ENCODE data around the gene ATP8B2. TPM values are rescaled to one million over a fixed set of nuclear protein-coding genes. Genes with fewer than 3 reads are reported as not detected.
"Not testable (repeated sequence)": the region's sequence is repeated elsewhere in the genome, so short reads cannot be mapped to it uniquely, and the experiment has no call there.

The ATP8B2 gene
- total RNA-seq, 2 donors from 2014 or later: 190 to 291 TPM

- Histone ChIP-seq H3K27ac (no peak overlapping the region), H3K27me3 (replicated peaks; ENCODE audit: insufficient read depth) (no peaks in the 10 kb centered on the region), H3K36me3 (no peaks in the 10 kb centered on the region), H3K9me3 (no peaks in the 10 kb centered on the region), H3K4me3 (no peak overlapping the region), H3K4me1 (ENCODE audit: control insufficient read depth in 1 of 2, low read depth in 2 of 2) (no peaks in the 10 kb centered on the region)
- no peak for TF ChIP-seq CTCF (IDR thresholded peaks at IDR 0.05)
- no peak for ATAC-seq (ENCODE audit: insufficient number of reproducible peaks, low FRiP score, low read depth)
- no peak for DNase-seq (ENCODE audit: low spot score)
Observed at GRCh38 chr1:154361357-154361756, 36.0 kb downstream of the ATP8B2 start.

DNA sequence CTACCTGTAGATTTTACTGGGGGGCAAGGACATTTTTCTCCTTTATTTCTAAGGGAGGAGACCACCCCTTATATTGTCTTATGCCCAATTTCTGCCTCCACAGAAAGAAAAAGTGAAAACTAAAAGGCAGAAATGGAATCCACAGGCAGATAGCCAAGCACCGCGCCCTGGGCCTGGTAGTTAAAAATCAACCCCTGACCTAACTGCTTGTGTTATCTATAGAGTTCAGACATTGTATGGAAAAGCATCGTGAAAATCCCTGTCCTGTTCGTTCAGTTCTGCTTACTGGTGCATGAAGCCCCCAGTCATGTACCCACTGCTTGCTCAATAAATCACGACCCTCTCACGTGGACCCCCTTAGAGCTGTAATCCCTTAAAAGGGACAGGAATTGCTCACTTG, 46.1 kb downstream of the ATP8B2 start:
- no peaks in the 10 kb centered on the region for H3K4me1 ChIP-seq (ENCODE audit: control insufficient read depth in 1 of 2, low read depth in 2 of 2)
- DNase-seq (ENCODE audit: low spot score) (no peak), ATAC-seq (ENCODE audit: insufficient number of reproducible peaks, low FRiP score, low read depth) (no peak)
- no peaks in the 10 kb centered on the region for H3K36me3 ChIP-seq
- no peak overlapping the region for H3K4me3 ChIP-seq
- no peak overlapping the region for H3K27ac ChIP-seq
- no peaks in the 10 kb centered on the region for H3K9me3 ChIP-seq
- H3K27me3 ChIP-seq (replicated peaks; ENCODE audit: insufficient read depth): no peaks in the 10 kb centered on the region
- TF ChIP-seq CTCF (IDR thresholded peaks at IDR 0.05): no peak

GRCh38 chr1:154373777-154374357, 48.5 kb downstream of the ATP8B2 start:
- not testable (repeated sequence) for H3K36me3 ChIP-seq; H3K27me3 ChIP-seq (replicated peaks; ENCODE audit: insufficient read depth); H3K4me1 ChIP-seq (ENCODE audit: control insufficient read depth in 1 of 2, low read depth in 2 of 2); H3K9me3 ChIP-seq; H3K4me3 ChIP-seq; DNase-seq (ENCODE audit: low spot score); H3K27ac ChIP-seq; ATAC-seq (ENCODE audit: insufficient number of reproducible peaks, low FRiP score, low read depth)

DNA sequence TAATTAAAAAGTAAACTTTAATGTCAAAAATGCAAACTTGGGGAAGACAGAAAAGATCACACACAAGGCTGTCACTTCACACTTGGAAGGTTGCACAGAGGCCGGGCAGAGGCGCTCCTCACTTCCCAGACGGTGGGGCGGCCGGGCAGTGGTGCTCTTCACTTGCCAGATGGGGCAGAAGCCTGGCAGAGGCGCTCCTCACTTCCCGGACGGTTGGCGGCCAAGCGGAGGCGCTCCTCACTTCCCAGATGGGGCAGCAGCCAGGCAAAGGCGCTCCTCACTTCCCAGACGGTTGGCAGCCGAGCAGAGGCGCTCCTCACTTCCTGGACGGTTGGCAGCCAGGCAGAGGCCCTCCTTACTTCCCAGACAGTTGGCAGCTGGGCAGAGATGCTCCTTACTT, 54.0 kb downstream of the ATP8B2 start:
- no peak for TF ChIP-seq CTCF (IDR thresholded peaks at IDR 0.05)
- H3K4me3 ChIP-seq: no peak overlapping the region

GRCh38 chr1:154384650-154385489, 59.5 kb downstream of the ATP8B2 start:
- Histone ChIP-seq H3K27ac (no peak overlapping the region), H3K9me3 (no peaks in the 10 kb centered on the region), H3K4me1 (ENCODE audit: control insufficient read depth in 1 of 2, low read depth in 2 of 2) (no peaks in the 10 kb centered on the region), H3K36me3 (no peaks in the 10 kb centered on the region), H3K27me3 (replicated peaks; ENCODE audit: insufficient read depth) (no peaks in the 10 kb centered on the region), H3K4me3 (no peak overlapping the region)
- no peak for ATAC-seq (ENCODE audit: insufficient number of reproducible peaks, low FRiP score, low read depth)
- no peak for TF ChIP-seq CTCF (IDR thresholded peaks at IDR 0.05)
- DNase-seq (ENCODE audit: low spot score): no peak

More for the DNA sequence above, 54.0 kb downstream of the ATP8B2 start:
- H3K27me3 ChIP-seq (replicated peaks; ENCODE audit: insufficient read depth): no peaks in the 10 kb centered on the region
- H3K36me3 ChIP-seq: no peaks in the 10 kb centered on the region
- H3K9me3 ChIP-seq: no peaks in the 10 kb centered on the region
- ATAC-seq (ENCODE audit: insufficient number of reproducible peaks, low FRiP score, low read depth) (no peak), DNase-seq (ENCODE audit: low spot score) (no peak)
- no peaks in the 10 kb centered on the region for H3K4me1 ChIP-seq (ENCODE audit: control insufficient read depth in 1 of 2, low read depth in 2 of 2)
- no peak overlapping the region for H3K27ac ChIP-seq
